ENCODE results near the gene TRAIP. TPM values are rescaled to one million over a fixed set of nuclear protein-coding genes. Genes with fewer than 3 reads are reported as not detected.
A peak's percentile ranks its signal among the peaks of the same experiment; 100 is the strongest.
"Not testable (repeated sequence)": the region's sequence is repeated elsewhere in the genome, so short reads cannot be mapped to it uniquely, and the experiment has no call there.

The TRAIP gene
- total RNA-seq, 4 donors from 2014 or later = 1.5 to 12.2 (median 2.8) TPM

DNA sequence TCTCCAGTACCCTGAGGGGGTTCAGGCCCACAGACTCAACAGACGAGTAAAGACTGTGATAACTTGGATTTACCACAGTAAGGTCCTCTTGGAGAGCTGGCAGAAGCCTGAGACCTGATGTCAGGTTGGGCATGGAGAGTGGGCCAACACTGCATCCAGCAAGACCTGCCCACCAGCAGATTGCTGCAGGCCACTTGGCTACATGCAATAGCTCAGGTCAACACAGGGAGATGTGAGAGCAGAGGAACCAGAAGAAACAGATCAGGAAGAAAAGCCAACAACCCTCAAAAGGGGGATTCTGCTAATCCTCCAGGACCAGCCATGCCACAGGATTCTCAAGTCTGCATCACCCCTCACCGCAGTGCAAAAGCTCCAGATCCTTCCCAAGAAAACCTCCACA is 68.3 kb downstream of the TRAIP start:
- WGBS, 2 donors = 97 to 100% methylated on average over 2 of the region's 2 CpGs
- no peak for DNase-seq (ENCODE audit: low spot score in 2 of 2)
- Histone ChIP-seq H3K4me1 (peaks cover 0 to 31% (median 23%) of the 10 kb centered on the region in 4 donors), H3K27ac (no peak overlapping the region), H3K36me3 (peaks cover 0 to 7% (median 0%) of the 10 kb centered on the region in 3 donors), H3K27me3 (no peaks in the 10 kb centered on the region), H3K4me3 (no peak overlapping the region), H3K9me3 (no peaks in the 10 kb centered on the region)
- TF ChIP-seq EP300 (IDR thresholded peaks at IDR 0.05) (no peak), POLR2A (IDR thresholded peaks at IDR 0.05) (no peak)
- TF ChIP-seq, protein P1, sequence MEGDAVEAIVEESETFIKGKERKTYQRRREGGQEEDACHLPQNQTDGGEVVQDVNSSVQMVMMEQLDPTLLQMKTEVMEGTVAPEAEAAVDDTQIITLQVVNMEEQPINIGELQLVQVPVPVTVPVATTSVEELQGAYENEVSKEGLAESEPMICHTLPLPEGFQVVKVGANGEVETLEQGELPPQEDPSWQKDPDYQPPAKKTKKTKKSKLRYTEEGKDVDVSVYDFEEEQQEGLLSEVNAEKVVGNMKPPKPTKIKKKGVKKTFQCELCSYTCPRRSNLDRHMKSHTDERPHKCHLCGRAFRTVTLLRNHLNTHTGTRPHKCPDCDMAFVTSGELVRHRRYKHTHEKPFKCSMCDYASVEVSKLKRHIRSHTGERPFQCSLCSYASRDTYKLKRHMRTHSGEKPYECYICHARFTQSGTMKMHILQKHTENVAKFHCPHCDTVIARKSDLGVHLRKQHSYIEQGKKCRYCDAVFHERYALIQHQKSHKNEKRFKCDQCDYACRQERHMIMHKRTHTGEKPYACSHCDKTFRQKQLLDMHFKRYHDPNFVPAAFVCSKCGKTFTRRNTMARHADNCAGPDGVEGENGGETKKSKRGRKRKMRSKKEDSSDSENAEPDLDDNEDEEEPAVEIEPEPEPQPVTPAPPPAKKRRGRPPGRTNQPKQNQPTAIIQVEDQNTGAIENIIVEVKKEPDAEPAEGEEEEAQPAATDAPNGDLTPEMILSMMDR (IDR thresholded peaks at IDR 0.05) = no peak

DNA sequence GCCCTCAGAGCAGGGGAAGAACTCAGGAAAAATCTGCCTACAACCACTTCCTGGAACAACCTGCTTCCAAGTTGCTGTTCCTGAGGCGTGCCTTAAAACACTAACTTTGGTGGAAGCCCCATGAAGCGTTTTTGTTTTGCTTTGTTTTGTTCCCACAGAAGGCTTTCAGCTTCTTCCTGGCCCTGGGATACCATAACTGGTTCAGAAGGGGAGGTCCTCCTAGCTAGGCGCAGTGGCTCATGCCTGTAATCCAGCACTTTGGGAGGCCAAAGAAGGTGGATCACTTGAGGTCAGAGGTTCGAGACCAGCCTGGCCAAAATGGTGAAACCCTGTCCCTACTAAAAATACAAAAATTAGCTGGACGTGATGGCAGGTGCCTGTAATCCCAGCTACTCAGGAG is 68.8 kb downstream of the TRAIP start:
- Histone ChIP-seq H3K36me3 (peaks cover 0 to 8% (median 0%) of the 10 kb centered on the region in 3 donors), H3K9me3 (no peaks in the 10 kb centered on the region), H3K27me3 (no peaks in the 10 kb centered on the region), H3K4me3 (no peak overlapping the region), H3K27ac (peak overlapping the region in 2 of 4 donors; percentile 96 to 99), H3K4me1 (peaks cover 0 to 37% (median 23%) of the 10 kb centered on the region in 4 donors)
- TF ChIP-seq, protein P1 (IDR thresholded peaks at IDR 0.05) = no peak
- no peak for DNase-seq (ENCODE audit: low spot score in 2 of 2)
- WGBS, 2 donors = 82 to 84% methylated on average over 5 of the region's 5 CpGs

DNA sequence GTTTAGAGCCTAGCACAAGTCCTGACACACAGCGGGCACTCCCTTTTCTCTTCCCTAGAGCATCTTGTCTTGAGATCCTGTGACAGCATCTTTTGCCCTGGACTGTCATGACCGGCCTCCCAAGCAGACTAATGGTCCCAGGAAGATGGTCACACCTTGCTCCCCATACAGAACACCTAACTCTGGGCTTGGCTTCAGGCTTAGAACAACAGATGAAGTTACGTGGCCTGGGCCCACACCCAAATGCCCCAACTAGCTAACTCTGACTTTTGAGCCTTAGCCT is 69.2 kb downstream of the TRAIP start:
- Histone ChIP-seq H3K27ac (peak overlapping the region; percentile 96 to 99 (median 98)), H3K4me3 (peak overlapping the region in 3 of 4 donors; percentile 95 to 97 (median 96)), H3K9me3 (no peaks in the 10 kb centered on the region), H3K36me3 (peaks cover 0 to 12% (median 0%) of the 10 kb centered on the region in 3 donors), H3K4me1 (peaks cover 0 to 41% (median 23%) of the 10 kb centered on the region in 4 donors), H3K27me3 (no peaks in the 10 kb centered on the region)
- no peak for DNase-seq (ENCODE audit: low spot score in 2 of 2)
- WGBS, 2 donors = 72 to 80% methylated on average over 3 of the region's 3 CpGs
- no peak for TF ChIP-seq POLR2A (IDR thresholded peaks at IDR 0.05)

DNA sequence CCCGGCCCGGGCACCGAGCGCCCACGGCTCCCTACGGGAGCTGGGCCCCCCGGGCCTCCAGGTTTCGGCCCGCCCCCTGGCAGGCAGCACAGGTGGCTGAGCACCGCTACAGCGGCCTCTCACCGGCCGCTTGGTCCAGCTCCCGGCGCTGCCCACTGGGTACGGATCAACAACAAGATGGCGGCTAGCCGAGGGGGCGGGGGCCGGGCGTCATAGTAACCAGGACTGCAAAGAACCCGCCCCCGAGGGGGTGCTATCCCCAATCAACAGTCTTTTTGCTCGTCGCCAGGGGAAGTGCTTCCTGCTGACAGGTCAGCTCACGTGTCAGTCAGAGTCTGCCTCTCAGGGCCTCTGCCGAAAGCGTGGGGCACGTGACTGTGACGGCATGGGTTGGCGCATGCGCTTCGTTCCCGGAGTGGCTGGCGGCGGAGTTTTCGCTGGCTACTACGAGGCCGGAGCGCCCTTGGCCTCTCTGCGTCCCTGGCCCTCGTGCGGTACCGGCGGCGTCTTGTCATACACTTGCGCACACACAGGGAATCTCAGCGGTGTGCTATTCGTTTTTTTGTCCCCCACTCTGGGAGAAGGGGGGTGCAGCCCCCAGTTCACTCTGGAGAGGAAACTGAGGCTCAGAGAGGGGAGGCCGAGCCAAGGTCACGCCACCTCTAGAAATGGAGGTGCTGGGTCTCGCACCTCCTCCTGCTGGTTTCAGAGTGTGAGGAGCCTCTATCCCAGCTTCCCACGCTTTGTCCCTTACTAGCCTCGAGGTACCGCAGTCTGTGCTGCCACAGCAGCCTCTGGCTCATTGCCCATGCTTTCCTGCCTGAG is 69.8 kb downstream of the TRAIP start, which contains the start of gene IP6K1:
Gene IP6K1 (minus strand): TSS at position 186 of the 825 bp plus-strand sequence. CDS start 38,502 bp downstream, outside the sequence.
- peak; percentile 100 for DNase-seq (ENCODE audit: low spot score in 2 of 2)
- 6 to 9% methylated on average over 28 to 54 of the region's 55 CpGs for WGBS, 2 donors
- TF ChIP-seq EP300 (IDR thresholded peaks at IDR 0.05) (peak; percentile 92 to 97), POLR2A (IDR thresholded peaks at IDR 0.05) (peak; percentile 79 to 91)
- TF ChIP-seq, protein P1 (IDR thresholded peaks at IDR 0.05) = peak in 2 of 5 experiments; percentile 49 to 54
- H3K9me3 ChIP-seq = no peaks in the 10 kb centered on the region
- peak within 1 kb of the TSS; percentile 88 to 97 (median 96) for H3K4me3 ChIP-seq
- H3K27ac ChIP-seq = peak within 1 kb of the TSS; percentile 96 to 99 (median 98)
- H3K36me3 ChIP-seq = peaks cover 0 to 17% (median 0%) of the 10 kb centered on the region in 3 donors
- H3K27me3 ChIP-seq = no peaks in the 10 kb centered on the region
- peaks cover 0 to 46% (median 23%) of the 10 kb centered on the region in 4 donors for H3K4me1 ChIP-seq

DNA sequence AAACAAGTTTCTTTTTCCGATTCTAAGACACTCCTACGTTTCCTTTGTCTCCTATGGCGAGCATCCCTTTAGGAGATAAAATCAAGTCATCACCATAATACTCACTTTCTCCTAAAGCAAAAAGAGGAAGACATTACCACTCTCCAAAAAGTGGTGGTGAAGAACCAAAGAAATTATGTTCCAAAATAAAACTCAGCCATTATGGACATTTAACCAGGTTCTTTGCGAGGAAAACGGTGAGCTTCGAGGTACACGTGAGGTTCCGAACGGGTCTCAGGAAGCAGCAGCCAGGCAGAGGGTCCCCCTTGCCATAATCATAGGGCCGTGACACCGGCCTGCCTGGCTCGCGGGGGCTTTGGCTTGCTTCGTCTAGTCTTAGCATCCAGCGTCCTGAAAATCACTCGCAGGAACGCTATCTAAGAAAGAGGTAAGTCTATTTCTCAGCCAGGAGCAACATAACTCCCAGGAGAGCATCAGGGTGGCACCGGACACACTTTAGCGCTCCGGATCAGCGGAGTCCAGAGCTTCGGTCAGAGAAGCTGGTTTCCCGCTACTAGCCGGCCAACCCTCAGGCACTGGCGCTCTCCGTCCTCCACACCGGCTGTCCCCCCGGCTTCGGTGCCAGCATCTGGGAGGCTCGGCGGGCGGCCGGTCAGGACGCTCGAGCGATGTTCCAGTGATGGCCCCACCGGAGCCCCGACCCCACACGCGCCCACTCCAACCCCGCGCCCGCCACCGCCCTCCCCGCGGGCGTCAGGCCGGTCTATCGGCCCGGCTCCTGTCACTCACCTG is 70.6 kb downstream of the TRAIP start:
- Histone ChIP-seq H3K36me3 (peaks cover 0 to 25% (median 0%) of the 10 kb centered on the region in 3 donors), H3K27me3 (no peaks in the 10 kb centered on the region), H3K27ac (peak overlapping the region; percentile 96 to 99 (median 98)), H3K4me3 (peak overlapping the region; percentile 88 to 97 (median 96)), H3K4me1 (peaks cover 0 to 54% (median 24%) of the 10 kb centered on the region in 4 donors), H3K9me3 (no peaks in the 10 kb centered on the region)
- no peak for TF ChIP-seq EP300 (IDR thresholded peaks at IDR 0.05)
- TF ChIP-seq POLR2A (IDR thresholded peaks at IDR 0.05) = no peak
- TF ChIP-seq, protein P1 (IDR thresholded peaks at IDR 0.05) = no peak
- DNase-seq (ENCODE audit: low spot score in 2 of 2) = no peak
- 1 to 3% methylated on average over 33 to 44 of the region's 50 CpGs for WGBS, 2 donors

DNA sequence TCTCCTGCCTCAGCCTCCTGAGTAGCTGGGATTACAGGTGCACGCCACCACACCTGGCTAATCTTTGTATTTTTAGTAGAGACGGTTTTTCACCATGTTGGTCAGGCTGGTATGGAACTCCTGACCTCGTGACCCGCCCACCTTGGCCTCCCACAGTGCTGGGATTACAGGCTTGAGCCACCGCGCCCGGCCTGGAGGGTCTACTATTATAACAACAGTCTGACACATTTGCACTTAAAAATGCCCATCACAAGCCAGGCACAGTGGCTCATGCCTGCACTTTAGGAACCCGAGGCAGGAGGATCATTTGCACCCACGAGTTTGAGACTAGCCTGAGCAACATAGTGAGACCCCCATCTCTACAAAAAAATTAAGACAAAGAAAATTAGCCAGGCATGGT is 74.1 kb downstream of the TRAIP start:
- Histone ChIP-seq H3K4me1 (peaks cover 0 to 66% (median 25%) of the 10 kb centered on the region in 4 donors), H3K36me3 (peaks cover 0 to 43% (median 0%) of the 10 kb centered on the region in 3 donors)
- H3K27ac ChIP-seq; H3K4me3 ChIP-seq; H3K27me3 ChIP-seq; DNase-seq (ENCODE audit: low spot score in 2 of 2); H3K9me3 ChIP-seq: not testable (repeated sequence)
- WGBS, 2 donors = 85 to 94% methylated on average over 9 of the region's 9 CpGs

All from tibial nerve (tissue), 4 donors.